SK-N-SH (cell line): ENCODE measurements around the gene S100P.

ENCODE experiments used
- FOSL2 ChIP-seq: IDR thresholded peaks from 2 replicates; pipeline ENCODE4 v1.4.0; 2012; ENCODE audit warnings: low read depth, mild to moderate bottlenecking, moderate library complexity, borderline replicate concordance
- TAF1 ChIP-seq: IDR thresholded peaks from 2 replicates; pipeline ENCODE4 v1.6.1; 2012; ENCODE audit warnings: low read depth, mild to moderate bottlenecking, low read length, moderate library complexity, borderline replicate concordance

- no peak for TF ChIP-seq TAF1
- TF ChIP-seq FOSL2, result no peak
Observed at GRCh38 chr4:6687947-6688878, 5.5 kb upstream of the S100P start.
